ENCODE results near the gene BAG5.

DNA sequence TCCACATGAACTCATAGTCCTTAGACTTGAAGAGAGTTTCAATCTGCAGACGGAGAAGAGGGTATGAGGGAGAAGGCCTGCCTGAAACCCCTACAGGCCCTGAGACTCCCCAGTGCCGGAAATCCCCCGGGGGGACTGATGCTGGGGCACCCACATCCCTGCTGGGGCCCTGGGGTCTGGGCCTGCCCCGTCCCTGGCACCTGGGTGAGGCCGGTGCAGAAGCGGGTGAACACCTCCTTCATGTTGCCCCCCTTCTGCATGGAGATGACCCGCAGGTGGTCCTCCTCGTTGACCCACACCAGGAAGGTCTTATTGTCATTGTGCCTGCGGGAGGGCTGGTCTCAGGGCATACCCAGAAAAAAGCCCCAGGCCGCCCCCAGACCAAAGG, 42.2 kb downstream of the BAG5 start:
- TF ChIP-seq, protein P1, sequence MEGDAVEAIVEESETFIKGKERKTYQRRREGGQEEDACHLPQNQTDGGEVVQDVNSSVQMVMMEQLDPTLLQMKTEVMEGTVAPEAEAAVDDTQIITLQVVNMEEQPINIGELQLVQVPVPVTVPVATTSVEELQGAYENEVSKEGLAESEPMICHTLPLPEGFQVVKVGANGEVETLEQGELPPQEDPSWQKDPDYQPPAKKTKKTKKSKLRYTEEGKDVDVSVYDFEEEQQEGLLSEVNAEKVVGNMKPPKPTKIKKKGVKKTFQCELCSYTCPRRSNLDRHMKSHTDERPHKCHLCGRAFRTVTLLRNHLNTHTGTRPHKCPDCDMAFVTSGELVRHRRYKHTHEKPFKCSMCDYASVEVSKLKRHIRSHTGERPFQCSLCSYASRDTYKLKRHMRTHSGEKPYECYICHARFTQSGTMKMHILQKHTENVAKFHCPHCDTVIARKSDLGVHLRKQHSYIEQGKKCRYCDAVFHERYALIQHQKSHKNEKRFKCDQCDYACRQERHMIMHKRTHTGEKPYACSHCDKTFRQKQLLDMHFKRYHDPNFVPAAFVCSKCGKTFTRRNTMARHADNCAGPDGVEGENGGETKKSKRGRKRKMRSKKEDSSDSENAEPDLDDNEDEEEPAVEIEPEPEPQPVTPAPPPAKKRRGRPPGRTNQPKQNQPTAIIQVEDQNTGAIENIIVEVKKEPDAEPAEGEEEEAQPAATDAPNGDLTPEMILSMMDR (IDR thresholded peaks at IDR 0.05): no peak
- no peak for TF ChIP-seq EZH2 (IDR thresholded peaks at IDR 0.05; ENCODE audit: borderline replicate concordance, insufficient read depth, low read depth, low read length, poor library complexity, severe bottlenecking)

All from B cell (primary cell).